Breast epithelium (tissue), 3 donors: Measurements from ENCODE around the gene LYPD4.

Source experiments
- POLR2A ChIP-seq: fragments of 450-650 bp; IDR thresholded peaks from one replicate; pipeline ENCODE4 v1.6.1; 2016; ENCODE audit warnings: antibody characterized with exemption, mild to moderate bottlenecking, moderate library complexity
- TF ChIP-seq, protein P1 (sequence below), 3 donors: fragments of 450-650 bp; IDR thresholded peaks; one replicate each; pipeline ENCODE4 v1.5.1; 2016 to 2017; ENCODE audit warnings: antibody characterized with exemption in 3 of 3, mild to moderate bottlenecking in 3 of 3, moderate library complexity in 3 of 3

GRCh38 chr19:41808663-41809566 lies 35.6 kb downstream of the LYPD4 start:
- TF ChIP-seq, protein P1, sequence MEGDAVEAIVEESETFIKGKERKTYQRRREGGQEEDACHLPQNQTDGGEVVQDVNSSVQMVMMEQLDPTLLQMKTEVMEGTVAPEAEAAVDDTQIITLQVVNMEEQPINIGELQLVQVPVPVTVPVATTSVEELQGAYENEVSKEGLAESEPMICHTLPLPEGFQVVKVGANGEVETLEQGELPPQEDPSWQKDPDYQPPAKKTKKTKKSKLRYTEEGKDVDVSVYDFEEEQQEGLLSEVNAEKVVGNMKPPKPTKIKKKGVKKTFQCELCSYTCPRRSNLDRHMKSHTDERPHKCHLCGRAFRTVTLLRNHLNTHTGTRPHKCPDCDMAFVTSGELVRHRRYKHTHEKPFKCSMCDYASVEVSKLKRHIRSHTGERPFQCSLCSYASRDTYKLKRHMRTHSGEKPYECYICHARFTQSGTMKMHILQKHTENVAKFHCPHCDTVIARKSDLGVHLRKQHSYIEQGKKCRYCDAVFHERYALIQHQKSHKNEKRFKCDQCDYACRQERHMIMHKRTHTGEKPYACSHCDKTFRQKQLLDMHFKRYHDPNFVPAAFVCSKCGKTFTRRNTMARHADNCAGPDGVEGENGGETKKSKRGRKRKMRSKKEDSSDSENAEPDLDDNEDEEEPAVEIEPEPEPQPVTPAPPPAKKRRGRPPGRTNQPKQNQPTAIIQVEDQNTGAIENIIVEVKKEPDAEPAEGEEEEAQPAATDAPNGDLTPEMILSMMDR (IDR thresholded peaks at IDR 0.05): no peak
- no peak for TF ChIP-seq POLR2A
